ENCODE measurements around the gene PTPRT.

The PTPRT gene

GRCh38 chr20:42985628-42986027 is 204.1 kb downstream of the PTPRT start:
- H3K9me3 ChIP-seq (ENCODE audit: insufficient read depth, low read length), result no peaks in the 10 kb centered on the region
- no peak overlapping the region for H3K27ac ChIP-seq (ENCODE audit: low read depth, low read length)
- H3K4me3 ChIP-seq (ENCODE audit: insufficient read depth, low read length, poor library complexity, severe bottlenecking), result no peak overlapping the region
- no peaks in the 10 kb centered on the region for H3K27me3 ChIP-seq (ENCODE audit: low read length)
- no peak overlapping the region for H3K4me2 ChIP-seq (ENCODE audit: low read depth, low read length, poor library complexity, severe bottlenecking)
- no peaks in the 10 kb centered on the region for H3K36me3 ChIP-seq (ENCODE audit: low read length)
- H3K9me2 ChIP-seq (replicated peaks; ENCODE audit: insufficient read depth, low read length), result no peaks in the 10 kb centered on the region
- H2AFZ ChIP-seq (ENCODE audit: low read depth, low read length, severe bottlenecking), result no peak overlapping the region
- H3K9ac ChIP-seq (ENCODE audit: low read length), result no peak overlapping the region
- TF ChIP-seq EZH2phosphoT487 (conservative IDR thresholded peaks at IDR 0.05; ENCODE audit: low read length) (no peak), CTCF (IDR thresholded peaks at IDR 0.05; ENCODE audit: insufficient read depth, low read length, poor library complexity, severe bottlenecking) (no peak)
- H3K79me2 ChIP-seq (ENCODE audit: insufficient read depth, low read length), result no peaks in the 10 kb centered on the region
- no peaks in the 10 kb centered on the region for H3F3A ChIP-seq (ENCODE audit: insufficient read depth)
- H4K20me1 ChIP-seq (ENCODE audit: low read depth, low read length), result no peaks in the 10 kb centered on the region

DNA sequence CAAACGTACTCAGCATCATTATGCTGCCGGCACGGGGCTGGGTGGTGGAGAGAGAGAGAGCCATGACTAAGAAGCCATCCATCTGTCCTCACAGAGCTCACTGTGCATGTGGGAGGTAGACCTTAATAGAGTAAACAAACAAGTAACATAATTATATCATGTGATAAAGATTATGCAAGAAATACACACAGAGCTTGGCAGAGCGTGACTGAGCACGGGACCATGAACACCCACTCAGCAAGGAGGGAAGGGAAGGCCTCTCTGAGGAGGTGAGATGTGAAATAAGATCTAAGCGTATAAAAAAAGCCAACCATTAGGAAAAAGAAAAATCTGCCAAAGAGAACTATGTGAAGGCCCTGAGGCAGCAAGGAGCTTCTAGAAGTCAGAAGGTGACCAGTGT is 207.5 kb downstream of the PTPRT start:
- Histone ChIP-seq H3K9me3 (ENCODE audit: insufficient read depth, low read length) (no peaks in the 10 kb centered on the region), H3F3A (ENCODE audit: insufficient read depth) (no peaks in the 10 kb centered on the region), H3K27me3 (ENCODE audit: low read length) (no peaks in the 10 kb centered on the region), H4K20me1 (ENCODE audit: low read depth, low read length) (no peaks in the 10 kb centered on the region), H2AFZ (ENCODE audit: low read depth, low read length, severe bottlenecking) (no peak overlapping the region), H3K4me2 (ENCODE audit: low read depth, low read length, poor library complexity, severe bottlenecking) (no peak overlapping the region), H3K27ac (ENCODE audit: low read depth, low read length) (no peak overlapping the region), H3K9ac (ENCODE audit: low read length) (no peak overlapping the region), H3K36me3 (ENCODE audit: low read length) (no peaks in the 10 kb centered on the region), H3K79me2 (ENCODE audit: insufficient read depth, low read length) (no peaks in the 10 kb centered on the region), H3K4me3 (ENCODE audit: insufficient read depth, low read length, poor library complexity, severe bottlenecking) (no peak overlapping the region), H3K9me2 (replicated peaks; ENCODE audit: insufficient read depth, low read length) (no peaks in the 10 kb centered on the region)
- TF ChIP-seq EZH2phosphoT487 (conservative IDR thresholded peaks at IDR 0.05; ENCODE audit: low read length) (no peak), CTCF (IDR thresholded peaks at IDR 0.05; ENCODE audit: insufficient read depth, low read length, poor library complexity, severe bottlenecking) (no peak)

DNA sequence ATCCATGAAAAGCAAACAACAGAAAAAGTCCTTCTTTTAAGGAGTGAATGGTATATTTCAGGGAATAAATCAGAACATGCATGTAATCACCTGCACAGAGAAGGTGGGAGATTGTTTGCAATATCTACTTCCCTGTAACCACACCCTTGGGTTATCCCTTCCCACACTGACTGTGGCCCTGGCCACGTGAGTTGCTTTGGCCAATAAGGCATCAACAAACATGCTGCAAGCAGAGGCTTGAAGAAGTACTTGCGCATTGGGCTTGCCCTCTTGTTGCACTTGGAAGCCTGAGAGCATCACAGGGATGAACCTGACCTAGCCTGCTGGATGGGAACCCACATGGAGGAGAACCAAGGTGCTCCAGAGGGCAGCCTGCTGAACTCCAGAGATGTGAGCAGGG is 208.5 kb downstream of the PTPRT start:
- Histone ChIP-seq H3K27ac (ENCODE audit: low read depth, low read length) (no peak overlapping the region), H3K4me3 (ENCODE audit: insufficient read depth, low read length, poor library complexity, severe bottlenecking) (no peak overlapping the region), H3K79me2 (ENCODE audit: insufficient read depth, low read length) (no peaks in the 10 kb centered on the region), H4K20me1 (ENCODE audit: low read depth, low read length) (no peaks in the 10 kb centered on the region), H3K4me2 (ENCODE audit: low read depth, low read length, poor library complexity, severe bottlenecking) (no peak overlapping the region), H3K9me3 (ENCODE audit: insufficient read depth, low read length) (no peaks in the 10 kb centered on the region), H3K9me2 (replicated peaks; ENCODE audit: insufficient read depth, low read length) (no peaks in the 10 kb centered on the region), H3K9ac (ENCODE audit: low read length) (no peak overlapping the region), H3K27me3 (ENCODE audit: low read length) (no peaks in the 10 kb centered on the region), H2AFZ (ENCODE audit: low read depth, low read length, severe bottlenecking) (no peak overlapping the region), H3K36me3 (ENCODE audit: low read length) (no peaks in the 10 kb centered on the region), H3F3A (ENCODE audit: insufficient read depth) (no peaks in the 10 kb centered on the region)
- TF ChIP-seq CTCF (IDR thresholded peaks at IDR 0.05; ENCODE audit: insufficient read depth, low read length, poor library complexity, severe bottlenecking) (no peak), EZH2phosphoT487 (conservative IDR thresholded peaks at IDR 0.05; ENCODE audit: low read length) (no peak)

- H3K27ac ChIP-seq (ENCODE audit: low read depth, low read length), result no peak overlapping the region
- H3K27me3 ChIP-seq (ENCODE audit: low read length), result no peaks in the 10 kb centered on the region
- no peaks in the 10 kb centered on the region for H3K36me3 ChIP-seq (ENCODE audit: low read length)
- no peak overlapping the region for H3K9ac ChIP-seq (ENCODE audit: low read length)
- no peaks in the 10 kb centered on the region for H3K9me2 ChIP-seq (replicated peaks; ENCODE audit: insufficient read depth, low read length)
- TF ChIP-seq EZH2phosphoT487 (conservative IDR thresholded peaks at IDR 0.05; ENCODE audit: low read length) (no peak), CTCF (IDR thresholded peaks at IDR 0.05; ENCODE audit: insufficient read depth, low read length, poor library complexity, severe bottlenecking) (no peak)
- H4K20me1 ChIP-seq (ENCODE audit: low read depth, low read length), result no peaks in the 10 kb centered on the region
- H3K4me3 ChIP-seq (ENCODE audit: insufficient read depth, low read length, poor library complexity, severe bottlenecking), result no peak overlapping the region
- no peaks in the 10 kb centered on the region for H3K9me3 ChIP-seq (ENCODE audit: insufficient read depth, low read length)
- no peaks in the 10 kb centered on the region for H3K79me2 ChIP-seq (ENCODE audit: insufficient read depth, low read length)
- H2AFZ ChIP-seq (ENCODE audit: low read depth, low read length, severe bottlenecking), result no peak overlapping the region
- H3K4me2 ChIP-seq (ENCODE audit: low read depth, low read length, poor library complexity, severe bottlenecking), result no peak overlapping the region
- no peaks in the 10 kb centered on the region for H3F3A ChIP-seq (ENCODE audit: insufficient read depth)
These were observed 210.0 kb downstream of the PTPRT start for GRCh38 chr20:42979720-42980119.

All from SU-DHL-6 (cell line).